ENCODE data around the gene MBNL3.

MBNL3 gene

DNA sequence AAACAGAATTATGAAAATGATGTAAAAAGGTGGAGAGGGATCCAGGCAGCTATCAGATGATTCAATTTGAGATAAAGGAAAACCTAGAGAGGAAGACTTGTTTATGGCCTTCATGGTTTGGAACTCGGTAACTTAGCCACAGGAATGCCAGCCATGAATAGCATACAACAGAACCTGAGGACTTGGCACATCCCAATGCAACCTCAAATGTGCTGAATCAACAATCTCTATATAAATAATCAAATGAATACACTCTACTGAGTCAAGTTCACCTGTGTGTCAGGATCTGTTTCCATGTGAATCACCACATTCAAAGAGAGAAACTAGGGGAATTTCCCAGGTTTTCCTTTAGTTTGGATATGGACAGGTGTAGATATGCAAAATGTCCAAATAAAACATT, 86.9 kb downstream of the MBNL3 start:
- no peaks in the 10 kb centered on the region for H3K36me3 ChIP-seq (ENCODE audit: low read length)
- no peaks in the 10 kb centered on the region for H4K20me1 ChIP-seq (ENCODE audit: low read depth, low read length)
- TF ChIP-seq, protein P1, sequence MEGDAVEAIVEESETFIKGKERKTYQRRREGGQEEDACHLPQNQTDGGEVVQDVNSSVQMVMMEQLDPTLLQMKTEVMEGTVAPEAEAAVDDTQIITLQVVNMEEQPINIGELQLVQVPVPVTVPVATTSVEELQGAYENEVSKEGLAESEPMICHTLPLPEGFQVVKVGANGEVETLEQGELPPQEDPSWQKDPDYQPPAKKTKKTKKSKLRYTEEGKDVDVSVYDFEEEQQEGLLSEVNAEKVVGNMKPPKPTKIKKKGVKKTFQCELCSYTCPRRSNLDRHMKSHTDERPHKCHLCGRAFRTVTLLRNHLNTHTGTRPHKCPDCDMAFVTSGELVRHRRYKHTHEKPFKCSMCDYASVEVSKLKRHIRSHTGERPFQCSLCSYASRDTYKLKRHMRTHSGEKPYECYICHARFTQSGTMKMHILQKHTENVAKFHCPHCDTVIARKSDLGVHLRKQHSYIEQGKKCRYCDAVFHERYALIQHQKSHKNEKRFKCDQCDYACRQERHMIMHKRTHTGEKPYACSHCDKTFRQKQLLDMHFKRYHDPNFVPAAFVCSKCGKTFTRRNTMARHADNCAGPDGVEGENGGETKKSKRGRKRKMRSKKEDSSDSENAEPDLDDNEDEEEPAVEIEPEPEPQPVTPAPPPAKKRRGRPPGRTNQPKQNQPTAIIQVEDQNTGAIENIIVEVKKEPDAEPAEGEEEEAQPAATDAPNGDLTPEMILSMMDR (IDR thresholded peaks at IDR 0.05; ENCODE audit: insufficient read depth, low read length, poor library complexity, severe bottlenecking), result no peak
- no peak for TF ChIP-seq EZH2phosphoT487 (conservative IDR thresholded peaks at IDR 0.05; ENCODE audit: low read length)
- H3F3A ChIP-seq (ENCODE audit: insufficient read depth), result no peaks in the 10 kb centered on the region
- H2AFZ ChIP-seq (ENCODE audit: low read depth, low read length, severe bottlenecking), result no peak overlapping the region
- no peaks in the 10 kb centered on the region for H3K9me2 ChIP-seq (replicated peaks; ENCODE audit: insufficient read depth, low read length)
- no peak overlapping the region for H3K27ac ChIP-seq (ENCODE audit: low read depth, low read length)
- H3K4me2 ChIP-seq (ENCODE audit: low read depth, low read length, poor library complexity, severe bottlenecking), result no peak overlapping the region
- H3K79me2 ChIP-seq (ENCODE audit: insufficient read depth, low read length), result no peaks in the 10 kb centered on the region
- no peaks in the 10 kb centered on the region for H3K9me3 ChIP-seq (ENCODE audit: insufficient read depth, low read length)
- H3K9ac ChIP-seq (ENCODE audit: low read length), result no peak overlapping the region
- no peak overlapping the region for H3K4me3 ChIP-seq (ENCODE audit: insufficient read depth, low read length, poor library complexity, severe bottlenecking)
- H3K27me3 ChIP-seq (ENCODE audit: low read length), result no peaks in the 10 kb centered on the region

- Histone ChIP-seq H3K27ac (ENCODE audit: low read depth, low read length) (no peak overlapping the region), H3F3A (ENCODE audit: insufficient read depth) (no peaks in the 10 kb centered on the region), H3K9me2 (replicated peaks; ENCODE audit: insufficient read depth, low read length) (no peaks in the 10 kb centered on the region), H3K9me3 (ENCODE audit: insufficient read depth, low read length) (no peaks in the 10 kb centered on the region), H3K4me3 (ENCODE audit: insufficient read depth, low read length, poor library complexity, severe bottlenecking) (no peak overlapping the region), H3K27me3 (ENCODE audit: low read length) (no peaks in the 10 kb centered on the region), H3K79me2 (ENCODE audit: insufficient read depth, low read length) (no peaks in the 10 kb centered on the region), H3K9ac (ENCODE audit: low read length) (no peak overlapping the region), H3K4me2 (ENCODE audit: low read depth, low read length, poor library complexity, severe bottlenecking) (no peak overlapping the region), H2AFZ (ENCODE audit: low read depth, low read length, severe bottlenecking) (no peak overlapping the region), H4K20me1 (ENCODE audit: low read depth, low read length) (no peaks in the 10 kb centered on the region), H3K36me3 (ENCODE audit: low read length) (no peaks in the 10 kb centered on the region)
- no peak for TF ChIP-seq EZH2phosphoT487 (conservative IDR thresholded peaks at IDR 0.05; ENCODE audit: low read length)
- TF ChIP-seq, protein P1 (IDR thresholded peaks at IDR 0.05; ENCODE audit: insufficient read depth, low read length, poor library complexity, severe bottlenecking), result no peak
Observed at GRCh38 chrX:132400706-132401105, 88.1 kb downstream of the MBNL3 start.

GRCh38 chrX:132395645-132396044, 93.2 kb downstream of the MBNL3 start:
- no peaks in the 10 kb centered on the region for H3K79me2 ChIP-seq (ENCODE audit: insufficient read depth, low read length)
- H2AFZ ChIP-seq (ENCODE audit: low read depth, low read length, severe bottlenecking), result no peak overlapping the region
- no peaks in the 10 kb centered on the region for H3K9me2 ChIP-seq (replicated peaks; ENCODE audit: insufficient read depth, low read length)

More at GRCh38 chrX:132395645-132396044, 93.2 kb downstream of the MBNL3 start:
- Histone ChIP-seq H3F3A (ENCODE audit: insufficient read depth) (no peaks in the 10 kb centered on the region), H3K27me3 (ENCODE audit: low read length) (no peaks in the 10 kb centered on the region), H3K9me3 (ENCODE audit: insufficient read depth, low read length) (no peaks in the 10 kb centered on the region), H3K4me3 (ENCODE audit: insufficient read depth, low read length, poor library complexity, severe bottlenecking) (no peak overlapping the region), H4K20me1 (ENCODE audit: low read depth, low read length) (no peaks in the 10 kb centered on the region), H3K4me2 (ENCODE audit: low read depth, low read length, poor library complexity, severe bottlenecking) (no peak overlapping the region), H3K36me3 (ENCODE audit: low read length) (no peaks in the 10 kb centered on the region), H3K27ac (ENCODE audit: low read depth, low read length) (no peak overlapping the region), H3K9ac (ENCODE audit: low read length) (no peak overlapping the region)
- no peak for TF ChIP-seq EZH2phosphoT487 (conservative IDR thresholded peaks at IDR 0.05; ENCODE audit: low read length)
- TF ChIP-seq, protein P1 (IDR thresholded peaks at IDR 0.05; ENCODE audit: insufficient read depth, low read length, poor library complexity, severe bottlenecking), result no peak

All from SU-DHL-6 (cell line).